Lower lobe of right lung (tissue), 2 donors: Measurements from ENCODE around the gene FCHO1. TPM values are rescaled to one million over a fixed set of nuclear protein-coding genes. Genes with fewer than 3 reads are reported as not detected.

Experiments
- ATAC-seq, 2 donors: fragments of 200-7000 bp; cut with Tn5 transposase; one replicate each; pipeline ENCODE4 v1.9.1; 2020 to 2022; ENCODE audit warnings: mild to moderate bottlenecking in 2 of 2, moderate library complexity in 2 of 2
- DNase-seq: peaks from one replicate; pipeline ENCODE4 v3.0.0-alpha.2; 2020
- H3K27ac ChIP-seq: fragments of 200-600 bp; one replicate; pipeline ENCODE4 v1.8.0; 2022
- H3K27me3 ChIP-seq: fragments of 200-600 bp; one replicate; pipeline ENCODE4 v1.8.0; 2022; ENCODE audit warnings: low read depth
- H3K36me3 ChIP-seq: fragments of 200-600 bp; one replicate; pipeline ENCODE4 v1.8.0; 2022; ENCODE audit warnings: mild to moderate bottlenecking
- H3K4me1 ChIP-seq: fragments of 200-600 bp; one replicate; pipeline ENCODE4 v1.8.0; 2022
- H3K4me3 ChIP-seq: fragments of 200-600 bp; one replicate; pipeline ENCODE4 v1.8.0; 2022; ENCODE audit warnings: mild to moderate bottlenecking
- H3K9me3 ChIP-seq: fragments of 200-600 bp; one replicate; pipeline ENCODE4 v1.8.0; 2022
- CTCF ChIP-seq: fragments of 200-600 bp; IDR thresholded peaks from one replicate; pipeline ENCODE4 v1.8.0; 2022; ENCODE audit warnings: antibody characterized with exemption, mild to moderate bottlenecking
- intact Hi-C: fragments of 100-400 bp; cut with DNase I; formaldehyde crosslinking; loops from one replicate; pipeline ENCODE4 v1.11.0; 2022
- total RNA-seq: library from RNA; stranded (reverse); fragmentation: NEBNext Ultra II Directional; extraction: Animal tissue kit (Norgen Biotek cat#: 25700); gene quantifications from one replicate; pipeline ENCODE4 v1.2.1, GENCODE V29; 2021
- donor health status: DM: no; HTN: yes; CAD: no; lungs with severe emphysema.

The FCHO1 gene
- total RNA-seq, 1 donor from 2014 or later = 8.7 TPM

- no peak for DNase-seq
- Histone ChIP-seq H3K4me1 (peaks cover 8% of the 10 kb centered on the region), H3K27ac (no peak overlapping the region), H3K27me3 (peaks cover 4% of the 10 kb centered on the region), H3K36me3 (no peaks in the 10 kb centered on the region), H3K4me3 (no peak overlapping the region), H3K9me3 (no peaks in the 10 kb centered on the region)
- TF ChIP-seq CTCF = no peak
- intact Hi-C loops = no loop called here
- no peak for ATAC-seq
Observed at GRCh38 chr19:17802137-17802858, 51.0 kb downstream of the FCHO1 start.

GRCh38 chr19:17803264-17803896, 52.1 kb downstream of the FCHO1 start:
- H3K27me3 ChIP-seq = peaks cover 10% of the 10 kb centered on the region
- peak; percentile 68 for DNase-seq
- H3K27ac ChIP-seq = no peak overlapping the region
- no peaks in the 10 kb centered on the region for H3K36me3 ChIP-seq
- no peak for TF ChIP-seq CTCF
- intact Hi-C loops = no loop called here
- no peak overlapping the region for H3K4me3 ChIP-seq
- peaks cover 8% of the 10 kb centered on the region for H3K4me1 ChIP-seq
- ATAC-seq = peak; percentile 32 to 56
- no peaks in the 10 kb centered on the region for H3K9me3 ChIP-seq

- Histone ChIP-seq H3K4me1 (peaks cover 8% of the 10 kb centered on the region), H3K27ac (no peak overlapping the region), H3K9me3 (no peaks in the 10 kb centered on the region), H3K4me3 (no peak overlapping the region), H3K27me3 (peaks cover 10% of the 10 kb centered on the region), H3K36me3 (no peaks in the 10 kb centered on the region)
- no peak for DNase-seq
- intact Hi-C loops = no loop called here
- ATAC-seq = no peak
- TF ChIP-seq CTCF = no peak
Observed at GRCh38 chr19:17805427-17805826, 54.1 kb downstream of the FCHO1 start.

GRCh38 chr19:17806945-17807344, 55.7 kb downstream of the FCHO1 start:
- intact Hi-C loops = no loop called here
- DNase-seq = no peak
- Histone ChIP-seq H3K4me3 (no peak overlapping the region), H3K4me1 (peaks cover 8% of the 10 kb centered on the region), H3K27me3 (peaks cover 10% of the 10 kb centered on the region), H3K36me3 (no peaks in the 10 kb centered on the region), H3K27ac (no peak overlapping the region), H3K9me3 (no peaks in the 10 kb centered on the region)
- TF ChIP-seq CTCF = no peak
- no peak for ATAC-seq

- H3K36me3 ChIP-seq = no peaks in the 10 kb centered on the region
- DNase-seq (no peak), ATAC-seq (no peak)
- H3K4me1 ChIP-seq = peaks cover 8% of the 10 kb centered on the region
- no peak overlapping the region for H3K4me3 ChIP-seq
- TF ChIP-seq CTCF = no peak
- intact Hi-C loops = no loop called here
- H3K9me3 ChIP-seq = no peaks in the 10 kb centered on the region
- H3K27me3 ChIP-seq = peaks cover 12% of the 10 kb centered on the region
- no peak overlapping the region for H3K27ac ChIP-seq
Observed at GRCh38 chr19:17807731-17808316, 56.5 kb downstream of the FCHO1 start.
